Mammary epithelial cell (primary cell): ENCODE measurements around the gene TATDN2.

Source experiments
- EZH2 ChIP-seq: IDR thresholded peaks from 2 replicates; pipeline ENCODE4 v1.6.1; 2012; ENCODE audit warnings: low read length, inconsistent platforms, borderline replicate concordance
- TF ChIP-seq, protein P1 (sequence below), 2 donors: IDR thresholded peaks in 1 of 2; conservative IDR thresholded peaks in 1 of 2; 2 replicates each; pipeline ENCODE4 v1.5.1; 2011 to 2012; ENCODE audit warnings: inconsistent platforms in 2 of 2, low read length in 2 of 2, mild to moderate bottlenecking in 2 of 2, control low read depth in 1 of 2, low read depth in 1 of 2; ENCODE audit not compliant: insufficient read depth in 1 of 2; ENCODE audit errors: extremely low read depth in 1 of 2

DNA sequence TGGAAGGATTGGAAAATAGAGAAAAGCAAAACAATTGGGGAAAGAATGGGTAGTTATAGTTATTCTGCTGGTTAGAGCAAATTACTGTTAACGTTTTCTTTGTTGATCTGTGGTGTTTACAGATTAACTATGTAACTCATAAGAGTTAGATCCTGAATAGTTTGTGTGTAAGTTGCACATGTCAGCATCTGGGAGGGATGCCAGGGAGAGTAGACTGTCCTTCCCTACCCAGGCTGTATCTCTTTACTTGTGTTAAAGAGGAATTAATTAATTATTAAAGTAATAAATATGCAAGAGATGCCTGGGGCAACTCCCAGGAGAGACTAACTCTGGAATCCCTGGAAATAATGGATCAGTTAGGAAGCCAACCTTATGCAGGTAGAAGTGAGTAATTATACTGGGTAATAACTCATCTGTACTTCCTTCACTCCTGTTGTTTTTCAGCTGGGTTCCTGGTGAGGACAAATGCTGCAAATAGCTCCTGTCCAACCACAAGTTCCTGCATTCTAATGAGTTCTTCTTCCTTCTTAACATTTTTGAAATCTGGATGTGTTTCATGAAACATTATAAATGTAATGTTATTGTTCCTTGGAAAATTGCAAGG, 25.5 kb downstream of the TATDN2 start:
- TF ChIP-seq, protein P1, sequence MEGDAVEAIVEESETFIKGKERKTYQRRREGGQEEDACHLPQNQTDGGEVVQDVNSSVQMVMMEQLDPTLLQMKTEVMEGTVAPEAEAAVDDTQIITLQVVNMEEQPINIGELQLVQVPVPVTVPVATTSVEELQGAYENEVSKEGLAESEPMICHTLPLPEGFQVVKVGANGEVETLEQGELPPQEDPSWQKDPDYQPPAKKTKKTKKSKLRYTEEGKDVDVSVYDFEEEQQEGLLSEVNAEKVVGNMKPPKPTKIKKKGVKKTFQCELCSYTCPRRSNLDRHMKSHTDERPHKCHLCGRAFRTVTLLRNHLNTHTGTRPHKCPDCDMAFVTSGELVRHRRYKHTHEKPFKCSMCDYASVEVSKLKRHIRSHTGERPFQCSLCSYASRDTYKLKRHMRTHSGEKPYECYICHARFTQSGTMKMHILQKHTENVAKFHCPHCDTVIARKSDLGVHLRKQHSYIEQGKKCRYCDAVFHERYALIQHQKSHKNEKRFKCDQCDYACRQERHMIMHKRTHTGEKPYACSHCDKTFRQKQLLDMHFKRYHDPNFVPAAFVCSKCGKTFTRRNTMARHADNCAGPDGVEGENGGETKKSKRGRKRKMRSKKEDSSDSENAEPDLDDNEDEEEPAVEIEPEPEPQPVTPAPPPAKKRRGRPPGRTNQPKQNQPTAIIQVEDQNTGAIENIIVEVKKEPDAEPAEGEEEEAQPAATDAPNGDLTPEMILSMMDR (conservative IDR thresholded peaks at IDR 0.05 in 1 of 2, IDR thresholded peaks at IDR 0.05 in 1 of 2; ENCODE audit: extremely low read depth in 1 of 2, insufficient read depth in 1 of 2, low read depth in 1 of 2, low read length in 2 of 2) = no peak
- TF ChIP-seq EZH2 = no peak
